ENCODE data around the gene SIGLEC6.

The SIGLEC6 gene

GRCh38 chr19:51531349-51532315 is at the start of gene SIGLEC6:
TSS of gene SIGLEC6 (minus strand) at chr19:51531670. CDS start at chr19:51531648, 22 bp downstream.
- TF ChIP-seq CTCF (IDR thresholded peaks at IDR 0.05; ENCODE audit: insufficient read depth, low read depth, low read length, missing control alignments) = no peak
- no peak for DNase-seq (ENCODE audit: low read depth)
- no peak within 1 kb of the TSS for H3K4me3 ChIP-seq (ENCODE audit: low read length)

- H3K4me3 ChIP-seq (ENCODE audit: low read length) = no peak overlapping the region
- TF ChIP-seq CTCF (IDR thresholded peaks at IDR 0.05; ENCODE audit: insufficient read depth, low read depth, low read length, missing control alignments) = no peak
- DNase-seq (ENCODE audit: low read depth) = no peak
Measured at GRCh38 chr19:51576850-51577249, 45.4 kb upstream of the SIGLEC6 start.

- H3K4me3 ChIP-seq (ENCODE audit: low read length) = no peak overlapping the region
- DNase-seq (ENCODE audit: low read depth) = no peak
- TF ChIP-seq CTCF (IDR thresholded peaks at IDR 0.05; ENCODE audit: insufficient read depth, low read depth, low read length, missing control alignments) = no peak
Measured at GRCh38 chr19:51573331-51573730, 41.9 kb upstream of the SIGLEC6 start.

DNA sequence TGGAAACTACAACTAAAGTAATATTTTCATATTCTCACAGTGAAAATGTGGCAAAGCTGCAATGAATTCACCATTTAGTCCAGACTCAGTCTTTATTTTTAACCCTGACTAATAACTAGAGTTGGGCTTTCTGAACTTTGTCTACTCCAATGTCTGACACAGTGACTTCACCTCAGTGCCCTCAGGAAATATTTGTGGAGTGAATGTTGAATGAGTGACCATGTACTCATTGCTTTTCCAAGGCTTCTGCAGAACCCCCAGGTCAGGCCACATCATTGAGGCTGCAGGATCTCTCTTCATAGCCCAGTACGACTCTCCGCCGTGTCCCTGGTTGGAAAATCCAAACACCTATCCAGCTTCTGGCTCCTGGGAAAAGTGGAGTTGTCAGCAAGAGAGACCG is 41.4 kb upstream of the SIGLEC6 start:
- no peak overlapping the region for H3K4me3 ChIP-seq (ENCODE audit: low read length)
- TF ChIP-seq CTCF (IDR thresholded peaks at IDR 0.05; ENCODE audit: insufficient read depth, low read depth, low read length, missing control alignments) = no peak
- peak; percentile 22 for DNase-seq (ENCODE audit: low read depth)

DNA sequence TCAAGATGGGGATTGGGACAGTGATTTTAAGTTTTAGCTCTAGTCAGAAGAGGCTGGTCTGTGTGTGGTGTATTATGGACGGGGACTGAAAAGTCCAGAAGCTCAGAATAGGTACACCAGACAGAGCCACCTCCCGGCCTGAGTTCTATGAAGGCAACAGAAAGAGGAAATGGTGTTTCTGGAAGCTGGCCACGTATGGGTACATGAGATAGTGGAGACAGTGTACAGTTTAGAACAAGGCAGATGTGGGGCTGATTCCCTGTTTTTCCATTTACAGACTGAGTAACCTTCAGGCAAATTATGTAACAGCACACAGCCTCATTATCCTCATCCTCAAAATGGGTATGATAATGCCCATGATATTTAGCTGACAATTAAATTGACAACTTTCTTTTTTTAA is 40.9 kb upstream of the SIGLEC6 start:
- peak overlapping the region; percentile 88 for H3K4me3 ChIP-seq (ENCODE audit: low read length)
- no peak for DNase-seq (ENCODE audit: low read depth)
- TF ChIP-seq CTCF (IDR thresholded peaks at IDR 0.05; ENCODE audit: insufficient read depth, low read depth, low read length, missing control alignments) = no peak

DNA sequence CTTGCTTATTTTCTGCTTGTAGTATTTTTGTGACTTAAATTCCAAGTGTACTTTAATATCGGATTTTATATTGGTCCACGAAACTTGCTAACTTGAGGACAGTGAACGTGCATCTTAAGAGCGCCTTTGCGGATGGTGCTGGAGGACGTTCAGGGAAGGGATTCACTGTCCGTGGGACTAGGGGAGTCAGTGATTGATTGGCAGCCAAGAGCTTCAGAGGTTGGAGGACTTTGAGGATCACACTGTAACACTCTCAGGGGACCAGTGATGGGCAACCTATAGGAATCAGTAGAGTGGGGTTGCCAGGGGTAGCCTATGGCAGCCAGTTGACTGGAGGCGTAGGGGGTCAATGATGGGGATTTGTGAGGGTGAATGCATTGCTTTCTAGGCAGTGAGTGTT is 40.1 kb upstream of the SIGLEC6 start:
- H3K4me3 ChIP-seq (ENCODE audit: low read length) = peak overlapping the region; percentile 88
- no peak for TF ChIP-seq CTCF (IDR thresholded peaks at IDR 0.05; ENCODE audit: insufficient read depth, low read depth, low read length, missing control alignments)
- DNase-seq (ENCODE audit: low read depth) = no peak

Data from epithelial cell of esophagus (primary cell).